KG1 (cell line): ENCODE data around the gene PPP2R5A.
"Not testable (repeated sequence)": the region's sequence is repeated elsewhere in the genome, so short reads cannot be mapped to it uniquely, and the experiment has no call there.

Source experiments
- DNase-seq: peaks from one replicate; lab custom pipeline; 2025; lab: John Stamatoyannopoulos, UW

Gene PPP2R5A

DNA sequence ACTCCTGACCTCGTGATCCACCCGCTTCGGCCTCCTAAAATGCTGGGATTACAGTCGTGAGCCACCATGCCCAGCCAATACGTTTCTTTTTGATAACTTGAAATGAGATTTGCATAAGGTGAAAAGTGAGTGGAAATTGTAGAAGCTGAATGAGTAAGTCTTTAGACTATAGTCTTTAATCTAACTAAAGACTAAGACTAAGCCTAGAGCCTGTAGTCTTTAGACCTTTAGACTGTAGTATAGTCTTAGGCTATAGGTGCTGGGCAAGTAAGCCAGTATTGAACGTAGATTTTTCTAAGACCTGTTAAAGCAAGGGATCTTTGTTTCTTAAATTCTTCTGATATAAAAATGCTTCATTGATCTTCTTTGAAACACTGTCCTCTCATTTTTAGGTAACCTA is 12.1 kb downstream of the PPP2R5A start:
- no peak for DNase-seq

DNA sequence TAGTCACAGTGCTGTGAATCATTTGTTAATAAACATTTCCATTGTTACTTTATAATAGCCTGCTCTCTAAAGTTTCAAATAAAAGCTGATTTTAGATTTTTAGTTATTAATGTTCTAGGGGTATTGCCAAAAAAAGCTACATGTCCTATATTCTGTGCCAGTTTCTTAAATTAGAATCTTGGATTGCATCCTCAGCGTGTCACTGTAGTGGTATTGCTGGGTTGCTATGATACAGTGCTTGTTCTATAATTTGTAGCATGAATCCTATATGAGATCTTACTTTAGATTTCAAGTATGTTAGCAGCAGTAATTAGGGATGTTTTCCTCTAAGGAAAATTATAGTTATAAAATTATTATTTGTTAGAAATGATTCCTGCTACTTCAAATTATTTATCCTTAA is 16.4 kb downstream of the PPP2R5A start:
- DNase-seq, result no peak

DNA sequence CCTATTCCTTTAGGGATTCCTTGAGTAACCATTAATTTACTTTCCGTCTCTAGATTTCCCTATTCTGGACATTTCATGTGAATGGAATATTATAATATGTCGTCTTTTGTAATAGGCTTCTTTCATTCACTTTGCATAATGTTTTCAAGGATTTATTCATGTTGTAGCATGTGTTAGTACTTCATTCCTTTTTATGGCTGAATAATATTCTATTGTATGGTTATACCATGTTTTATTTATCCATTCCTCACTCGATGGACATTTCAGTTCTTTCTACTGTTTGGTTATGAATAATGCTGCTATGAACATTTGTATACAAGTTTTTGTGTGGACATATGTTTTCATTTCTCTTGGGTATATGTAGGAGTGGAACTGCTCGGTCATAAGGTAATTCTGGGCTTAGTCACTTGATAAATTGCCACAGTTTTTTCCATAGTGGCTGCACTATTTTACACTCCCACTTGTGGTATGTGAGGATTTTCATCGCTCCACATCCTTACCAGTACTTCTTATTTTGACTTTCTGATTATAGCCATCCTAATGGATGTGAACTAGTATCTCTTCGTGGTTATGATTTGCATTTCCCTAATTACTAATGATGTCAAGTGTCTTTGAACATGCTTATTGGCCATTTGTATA is 17.7 kb downstream of the PPP2R5A start:
- no peak for DNase-seq

DNA sequence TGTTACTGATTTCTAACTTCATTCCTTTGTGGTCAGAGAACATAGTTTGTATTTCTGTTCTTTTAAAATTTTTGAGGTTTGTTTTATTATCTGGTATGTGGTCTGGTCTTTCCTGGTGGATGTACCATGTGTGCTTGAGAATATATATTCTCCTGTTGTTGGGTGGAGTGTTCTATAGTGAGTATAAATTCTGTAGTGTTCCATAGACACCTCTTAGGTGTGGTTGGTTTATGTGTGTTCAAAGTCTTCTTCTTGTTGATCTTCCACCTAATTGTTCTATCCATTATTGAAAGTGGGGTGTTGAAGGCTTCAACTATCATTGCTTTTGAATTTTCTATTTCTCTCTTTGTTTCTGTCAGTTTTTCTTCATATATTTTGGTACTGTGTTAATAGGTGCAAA is 20.1 kb downstream of the PPP2R5A start:
- DNase-seq, result no peak

DNA sequence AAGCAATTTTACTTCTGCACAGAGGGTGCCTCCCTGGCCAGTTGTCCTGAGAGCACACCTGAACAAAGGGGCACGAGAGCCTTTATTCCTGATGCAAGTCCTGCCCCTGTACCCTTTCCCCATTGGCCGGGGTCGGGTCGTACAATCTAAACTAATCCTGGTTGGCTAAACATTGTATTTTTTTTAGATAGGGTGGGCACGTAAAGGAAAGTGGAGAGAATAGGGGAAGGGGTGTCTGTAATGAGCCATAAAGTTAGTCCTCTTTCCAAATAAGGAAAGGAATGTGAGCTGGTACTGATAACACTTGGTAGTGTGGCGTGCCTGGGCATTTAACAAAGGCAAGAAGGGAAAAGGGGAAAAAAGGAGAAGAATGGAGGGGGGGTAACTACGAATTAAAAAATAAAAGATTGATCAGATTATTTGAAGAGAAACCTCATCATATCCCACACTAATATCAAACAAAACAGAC is 20.8 kb downstream of the PPP2R5A start:
- DNase-seq, result not testable (repeated sequence)

DNA sequence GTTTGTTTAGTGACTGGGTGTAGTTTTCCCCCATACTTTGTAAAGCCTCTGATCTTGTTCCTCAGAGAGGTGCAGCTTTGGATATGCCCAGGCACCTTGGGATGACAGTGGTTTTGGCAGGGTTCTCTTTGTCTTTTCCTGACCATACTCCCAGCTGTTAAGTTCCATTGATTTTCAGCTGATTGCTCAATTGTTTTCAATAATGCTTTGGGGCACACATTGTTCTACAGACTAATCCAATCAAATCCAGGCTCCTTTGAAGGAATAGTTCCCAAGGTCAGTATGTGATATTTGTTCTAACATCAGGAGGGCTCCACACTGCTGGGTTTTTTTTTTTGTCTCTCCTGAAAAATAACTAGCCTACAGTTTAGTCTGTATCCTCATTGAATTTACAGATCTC is 24.8 kb downstream of the PPP2R5A start:
- DNase-seq, result no peak

DNA sequence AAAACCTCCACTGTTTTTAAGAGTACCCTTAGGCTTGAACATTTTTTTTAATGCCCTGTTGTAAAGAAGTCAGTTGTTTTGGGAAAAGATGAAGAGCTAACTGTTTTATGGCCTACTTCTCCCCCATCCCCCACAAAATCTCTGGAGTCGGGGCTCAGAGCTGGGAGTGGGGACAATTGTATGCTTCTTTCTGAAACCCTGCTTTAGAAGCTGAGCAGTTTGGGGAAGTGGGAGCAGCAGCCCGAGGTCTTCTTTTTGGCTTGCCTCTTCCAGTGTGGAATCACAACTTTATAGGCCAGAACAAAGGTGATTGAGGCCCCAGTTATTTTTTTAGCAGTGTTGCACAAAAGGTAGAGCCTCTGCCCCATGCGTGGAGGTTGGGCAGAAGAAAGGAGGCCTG is 25.2 kb downstream of the PPP2R5A start:
- no peak for DNase-seq

DNA sequence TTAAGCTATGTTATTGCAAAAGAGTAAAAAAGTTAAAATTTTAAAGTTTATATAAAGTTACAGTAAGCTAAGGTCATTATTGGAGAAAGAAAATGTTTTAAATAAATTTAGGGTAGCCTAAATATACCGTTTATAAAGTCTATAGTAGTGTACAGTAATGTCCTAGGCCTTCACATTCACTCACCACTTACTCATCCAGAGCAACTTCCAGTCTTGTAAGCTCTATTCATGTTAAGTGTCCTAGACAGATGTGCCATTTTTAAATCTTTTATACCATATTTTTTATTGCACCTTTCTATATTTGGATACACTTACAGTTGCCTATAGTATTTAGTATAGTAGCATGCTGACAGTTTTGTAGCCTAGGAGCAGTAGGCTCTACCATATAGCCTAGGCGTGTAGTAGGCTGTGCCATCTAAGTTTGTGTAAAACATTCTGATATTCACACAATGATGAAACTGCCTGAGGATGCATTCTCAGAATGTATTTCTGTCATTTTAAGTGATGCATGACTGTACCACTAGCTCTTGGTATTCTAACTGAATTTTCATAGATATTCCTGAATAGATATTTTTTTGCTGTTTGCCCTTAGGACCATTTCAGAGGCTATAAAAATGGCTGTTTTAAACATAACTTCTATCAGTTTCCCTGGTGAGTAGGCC is 26.8 kb downstream of the PPP2R5A start:
- DNase-seq, result no peak

DNA sequence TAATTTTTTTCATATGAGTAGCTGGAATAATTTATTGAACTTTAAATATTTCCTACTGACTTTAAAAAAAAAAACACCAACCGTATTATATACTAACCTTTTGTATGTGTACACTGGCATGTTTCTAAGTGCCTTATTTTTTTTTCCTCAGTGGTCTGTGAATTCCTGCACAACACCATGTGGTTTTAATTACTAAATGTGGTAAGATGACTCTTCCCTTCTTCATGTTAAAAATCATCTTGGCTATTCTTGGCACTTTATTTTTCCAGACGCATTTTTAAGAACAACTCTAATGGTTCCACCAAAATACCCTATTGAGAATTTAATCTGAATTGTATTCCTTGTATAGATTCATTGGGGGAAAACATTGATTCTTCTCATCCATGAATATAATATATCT is 28.4 kb downstream of the PPP2R5A start:
- no peak for DNase-seq

DNA sequence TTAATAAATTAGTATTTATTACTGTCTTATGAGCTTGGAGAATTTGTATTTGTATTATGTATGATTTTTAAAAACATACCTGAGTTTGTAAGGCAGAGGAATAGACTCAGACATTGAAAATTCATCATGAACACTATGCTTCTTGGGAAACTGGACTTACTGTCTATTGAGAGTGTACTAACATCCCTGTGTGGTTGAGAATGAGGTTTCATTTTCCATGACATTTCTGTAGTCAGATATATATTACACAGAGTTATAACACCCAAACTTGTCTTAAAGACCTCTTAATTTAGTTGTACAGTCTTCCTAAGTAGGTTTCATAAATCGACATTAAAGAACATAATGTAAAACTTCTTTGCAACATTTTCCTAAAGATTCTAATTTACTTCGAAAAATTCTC is 30.0 kb downstream of the PPP2R5A start:
- DNase-seq, result no peak

DNA sequence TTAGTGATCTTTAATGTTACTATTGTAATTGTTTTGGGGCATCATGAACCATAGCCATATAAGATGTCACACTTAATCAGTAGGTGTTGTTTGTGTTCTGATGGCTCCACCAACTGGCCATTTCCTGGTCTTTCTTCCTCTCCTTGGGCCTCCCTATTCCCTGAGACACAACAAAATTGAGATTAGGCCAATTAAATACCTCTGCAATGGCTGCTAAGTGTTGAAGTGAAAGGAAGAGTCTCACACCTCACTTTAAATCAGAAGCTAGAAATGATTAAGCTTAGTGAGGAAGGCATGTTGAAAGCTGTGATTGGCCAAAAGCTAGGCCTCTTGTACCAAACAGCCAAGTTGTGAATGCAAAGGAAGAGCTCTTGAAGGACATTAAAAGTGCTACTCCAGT is 30.7 kb downstream of the PPP2R5A start:
- DNase-seq, result no peak

DNA sequence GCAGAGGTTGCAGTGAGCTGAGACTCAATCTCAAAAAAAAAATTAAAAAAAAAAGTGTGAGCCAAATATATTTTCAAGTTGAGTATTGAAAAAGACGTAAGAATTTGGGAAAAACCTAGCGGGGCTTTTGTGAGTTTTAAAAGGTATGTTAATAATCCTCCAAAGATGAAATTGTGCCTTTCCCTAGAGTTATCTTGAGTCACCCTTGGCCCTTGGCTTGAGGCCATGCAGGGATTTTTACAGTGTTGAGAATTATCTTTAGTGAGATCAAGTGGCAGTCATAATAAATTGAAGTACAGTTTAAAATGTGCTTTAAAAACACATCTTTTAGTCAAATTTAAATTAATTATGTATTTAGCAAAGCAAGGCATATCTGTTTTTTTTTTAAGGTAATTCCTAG is 32.7 kb downstream of the PPP2R5A start:
- DNase-seq, result no peak

DNA sequence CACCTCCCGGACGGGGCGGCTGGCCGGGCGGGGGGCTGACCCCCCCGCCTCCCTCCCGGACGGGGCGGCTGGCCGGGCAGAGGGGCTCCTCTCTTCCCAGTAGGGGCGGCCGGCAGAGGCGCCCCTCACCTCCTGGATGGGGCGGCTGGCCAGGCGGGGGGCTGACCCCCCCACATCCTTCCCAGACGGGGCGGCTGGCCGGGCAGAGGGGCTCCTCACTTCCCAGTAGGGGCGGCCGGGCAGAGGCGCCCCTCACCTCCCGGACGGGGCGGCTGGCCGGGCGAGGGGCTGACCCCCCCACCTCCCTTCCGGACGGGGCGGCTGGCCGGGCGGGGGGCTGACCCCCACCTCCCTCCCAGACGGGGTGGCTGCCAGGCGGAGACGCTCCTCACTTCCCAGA is 35.8 kb downstream of the PPP2R5A start:
- DNase-seq, result not testable (repeated sequence)

DNA sequence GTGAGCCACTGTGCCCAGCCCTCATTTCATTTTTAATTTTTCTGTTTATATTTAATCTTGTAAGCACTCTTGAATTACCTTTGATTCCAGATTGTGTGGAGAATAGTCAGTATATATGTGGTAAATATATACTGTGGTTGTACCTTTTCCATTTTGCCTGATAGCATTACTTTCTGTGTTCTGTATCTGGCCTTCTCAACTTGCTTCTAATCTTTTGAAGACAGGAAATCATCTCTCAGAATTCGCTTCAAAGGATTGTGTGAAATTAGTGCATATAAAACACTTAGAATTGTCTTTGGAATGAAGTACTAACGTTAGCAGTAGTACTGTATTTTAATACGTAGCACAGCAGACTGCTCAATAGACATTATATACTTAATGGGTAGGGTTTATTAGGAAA is 37.9 kb downstream of the PPP2R5A start:
- no peak for DNase-seq

DNA sequence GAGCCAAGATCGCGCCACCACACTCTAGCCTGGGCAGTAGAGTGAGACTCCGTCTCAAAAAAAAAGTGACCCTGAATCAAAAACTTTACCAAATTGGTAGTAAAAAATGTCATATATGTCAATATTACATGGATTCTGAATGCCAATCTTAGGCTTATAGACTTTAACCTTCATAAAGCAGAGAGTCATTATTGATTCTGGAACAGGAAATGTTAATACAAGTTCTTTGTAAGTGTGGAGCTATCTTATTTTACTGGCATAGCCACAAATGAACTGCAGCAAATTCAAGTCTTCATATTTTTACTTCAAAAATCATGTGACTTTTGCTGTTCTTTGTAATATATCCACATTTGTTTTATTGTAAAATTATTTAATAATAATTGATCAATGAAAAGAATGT is 41.3 kb downstream of the PPP2R5A start:
- DNase-seq, result no peak

DNA sequence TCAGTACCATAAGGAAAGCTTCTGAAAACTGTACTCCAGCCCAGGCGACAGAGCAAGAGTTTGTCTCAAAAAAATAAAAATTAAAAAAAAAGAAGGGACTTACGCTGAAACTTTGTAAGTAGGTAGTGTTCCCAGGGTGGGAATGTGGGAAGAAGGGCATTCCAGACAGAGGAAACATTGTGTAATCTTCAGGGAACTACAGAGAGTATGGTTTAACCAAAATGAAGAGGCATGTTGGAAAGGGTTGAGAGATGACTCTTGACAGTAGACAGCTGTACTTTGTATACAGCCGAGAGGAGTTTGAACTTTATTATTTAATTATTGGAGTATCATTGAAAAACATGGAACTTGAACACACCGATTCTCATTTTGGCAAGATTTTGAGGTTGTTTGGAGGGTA is 43.0 kb downstream of the PPP2R5A start:
- DNase-seq, result no peak

DNA sequence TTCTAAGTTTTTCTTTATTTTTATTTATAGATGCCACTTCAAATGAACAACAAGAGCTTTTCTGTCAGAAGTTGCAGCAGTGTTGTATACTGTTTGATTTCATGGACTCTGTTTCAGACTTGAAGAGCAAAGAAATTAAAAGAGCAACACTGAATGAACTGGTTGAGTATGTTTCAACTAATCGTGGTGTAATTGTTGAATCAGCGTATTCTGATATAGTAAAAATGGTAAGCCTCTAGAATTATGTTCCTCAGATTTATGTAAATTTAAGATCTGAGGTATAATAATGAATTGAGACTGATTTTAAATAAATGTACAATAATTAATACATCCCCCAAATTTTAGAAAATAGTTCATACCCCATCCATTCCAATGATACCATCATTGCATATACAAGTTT is 43.9 kb downstream of the PPP2R5A start:
- DNase-seq, result no peak

DNA sequence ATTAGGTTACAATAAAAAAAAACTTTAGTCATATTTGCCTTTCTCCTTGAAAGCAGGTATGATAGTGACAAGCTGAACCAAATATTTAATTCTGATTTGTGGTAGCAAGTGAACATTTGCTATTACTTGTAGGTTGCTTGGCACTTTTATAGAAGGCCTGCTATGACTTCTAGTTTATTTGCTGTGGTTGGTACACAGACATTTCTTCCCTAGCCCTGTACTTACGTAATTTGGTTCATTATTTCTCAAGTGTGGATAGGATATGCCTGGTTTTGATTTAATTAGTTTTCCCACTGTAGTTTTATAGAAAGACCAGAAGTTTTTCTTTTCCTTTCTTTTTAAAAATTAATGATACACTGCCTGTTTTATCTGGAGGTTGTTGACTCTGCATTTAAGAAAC is 55.9 kb downstream of the PPP2R5A start:
- no peak for DNase-seq

DNA sequence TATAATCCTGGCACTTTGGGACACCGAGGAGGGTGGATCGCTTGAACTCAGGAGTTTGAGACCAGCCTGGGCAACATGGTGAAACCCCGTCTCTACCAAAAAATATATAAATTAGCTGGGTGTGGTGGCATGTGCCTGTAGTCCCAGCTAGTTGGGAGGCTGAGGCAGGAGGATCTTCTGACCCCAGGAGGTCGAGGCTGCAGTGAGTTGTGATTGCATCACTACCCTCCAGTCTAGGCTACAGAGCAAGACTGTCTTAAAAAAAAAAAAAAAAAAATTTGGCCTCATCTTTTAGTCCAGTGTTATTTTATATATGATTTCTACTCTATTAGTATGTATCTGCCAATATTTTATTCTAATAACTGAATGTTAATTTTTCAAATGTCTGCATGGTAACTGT is 59.7 kb downstream of the PPP2R5A start:
- no peak for DNase-seq

DNA sequence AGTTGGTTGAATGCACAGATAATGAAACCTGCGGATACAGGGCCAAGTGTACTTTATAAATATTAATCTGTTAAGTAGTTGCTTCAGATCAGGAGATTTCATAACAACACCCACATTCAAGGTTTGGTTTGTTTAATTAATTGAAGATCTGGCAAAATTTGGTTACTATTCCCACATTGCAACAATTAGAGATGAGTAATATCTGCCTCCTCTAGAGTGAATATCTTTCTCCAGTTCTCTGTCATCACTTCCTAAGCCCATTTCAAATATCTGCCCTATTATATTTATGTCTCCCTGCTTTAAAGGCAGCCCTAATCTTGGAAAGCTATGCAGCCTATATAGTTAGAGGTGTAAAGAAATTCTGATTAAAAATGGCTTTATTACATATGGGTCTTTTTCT is 61.4 kb downstream of the PPP2R5A start:
- DNase-seq, result no peak

DNA sequence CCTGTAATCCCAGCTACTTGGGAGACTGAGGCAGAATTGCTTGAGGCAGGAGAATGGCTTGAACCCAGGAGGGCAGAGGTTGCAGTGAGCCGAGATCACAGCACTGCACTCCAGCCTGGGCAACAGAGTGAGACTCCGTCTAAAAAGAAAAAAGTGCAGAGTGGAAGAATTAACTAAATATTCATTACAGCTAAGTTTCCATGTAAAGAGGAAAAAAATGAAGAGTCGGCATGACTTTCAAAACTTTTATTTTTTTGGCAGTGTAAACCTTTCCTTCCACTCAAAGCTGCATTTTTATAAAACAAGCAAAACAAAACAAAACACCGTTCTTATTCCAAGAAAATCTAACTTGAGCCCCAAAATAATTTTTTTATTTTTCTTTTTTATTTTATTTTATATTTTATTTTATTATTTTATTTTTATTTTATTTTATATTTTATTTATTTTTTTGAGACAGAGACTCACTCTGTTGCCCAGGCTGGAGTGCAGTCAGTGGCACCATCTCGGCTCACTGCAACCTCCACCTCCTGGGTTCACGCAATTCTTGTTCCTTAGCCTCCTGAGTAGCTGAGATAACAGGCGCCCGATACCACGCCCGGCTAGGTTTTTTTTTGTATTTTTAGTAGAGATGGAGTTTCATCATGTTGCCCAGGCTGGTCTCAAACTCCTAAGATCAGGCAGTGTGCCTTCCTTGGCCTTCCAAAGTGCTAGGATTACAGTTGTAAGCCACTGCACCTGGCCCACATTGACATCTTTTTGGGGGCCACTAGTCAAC is 66.6 kb downstream of the PPP2R5A start:
- no peak for DNase-seq

DNA sequence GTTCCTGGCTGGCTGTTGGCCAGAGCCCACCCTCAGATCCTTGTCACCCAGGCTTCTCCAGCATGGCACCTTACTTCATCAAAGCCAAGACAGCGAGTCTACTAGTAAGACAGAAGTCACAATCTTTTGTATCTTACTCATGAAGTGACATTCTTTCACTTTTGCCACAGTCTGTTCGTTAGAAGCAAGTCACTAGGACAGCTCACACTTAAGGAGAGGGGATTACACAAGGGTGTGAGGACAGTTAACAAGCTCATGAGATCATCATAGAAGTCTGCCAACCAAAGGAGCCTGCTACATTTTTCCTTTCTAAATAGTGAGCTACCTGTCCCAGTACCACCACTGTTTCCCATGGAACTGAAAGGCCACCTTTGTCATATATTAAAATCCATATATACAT is 68.0 kb downstream of the PPP2R5A start:
- no peak for DNase-seq

DNA sequence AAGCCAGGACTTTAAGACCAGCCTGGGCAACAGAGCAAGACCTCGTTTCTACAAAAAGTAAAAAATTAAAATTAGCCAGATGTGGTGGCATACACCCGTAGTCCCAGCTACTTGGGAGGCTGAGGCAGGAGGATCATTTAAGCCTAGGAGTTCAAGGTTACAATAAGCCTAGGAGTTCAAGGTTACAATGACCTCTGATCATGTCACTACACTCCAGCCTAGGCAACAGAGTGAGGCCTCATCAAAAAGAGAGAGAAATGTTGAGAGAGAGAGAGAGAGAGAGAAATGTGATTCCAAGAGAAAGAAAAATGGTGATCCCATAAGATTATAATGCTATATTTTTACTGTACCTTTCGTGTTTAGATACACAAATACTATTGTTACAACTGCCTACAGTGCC is 69.3 kb downstream of the PPP2R5A start:
- DNase-seq, result no peak
